Neural cell (in vitro differentiated cells): ENCODE results near the gene ATL1.

Experiments
- RAD21 ChIP-seq: fragments of 450-650 bp; conservative IDR thresholded peaks from 2 replicates; pipeline ENCODE4 v1.6.1; 2014; ENCODE audit warnings: antibody characterized with exemption, mild to moderate bottlenecking, moderate library complexity
- TF ChIP-seq, protein P1 (sequence below): fragments of 450-650 bp; IDR thresholded peaks from 2 replicates; pipeline ENCODE4 v1.5.1; 2014; ENCODE audit warnings: antibody characterized with exemption, mild to moderate bottlenecking, moderate library complexity; ENCODE audit not compliant: poor library complexity, severe bottlenecking

DNA sequence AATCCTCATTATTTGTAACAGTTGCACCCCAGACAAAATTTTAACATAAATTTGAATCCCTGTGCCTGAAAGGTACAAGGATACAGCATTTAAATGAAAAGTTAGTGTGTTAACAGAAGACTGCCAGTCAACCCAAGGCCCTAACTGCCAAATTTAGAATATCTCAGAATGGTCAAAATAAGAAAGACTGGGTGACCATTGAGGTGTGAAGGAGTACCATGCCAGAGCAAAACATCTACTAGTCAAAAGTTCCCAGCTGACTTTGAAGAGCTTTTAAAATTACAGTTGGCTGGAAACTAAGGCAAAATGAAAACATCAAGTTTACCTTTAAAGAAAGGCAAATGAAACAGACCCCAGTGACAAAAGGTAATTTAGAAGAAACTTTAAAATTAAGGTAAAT, 89.7 kb downstream of the ATL1 start:
- TF ChIP-seq RAD21, result no peak
- TF ChIP-seq, protein P1, sequence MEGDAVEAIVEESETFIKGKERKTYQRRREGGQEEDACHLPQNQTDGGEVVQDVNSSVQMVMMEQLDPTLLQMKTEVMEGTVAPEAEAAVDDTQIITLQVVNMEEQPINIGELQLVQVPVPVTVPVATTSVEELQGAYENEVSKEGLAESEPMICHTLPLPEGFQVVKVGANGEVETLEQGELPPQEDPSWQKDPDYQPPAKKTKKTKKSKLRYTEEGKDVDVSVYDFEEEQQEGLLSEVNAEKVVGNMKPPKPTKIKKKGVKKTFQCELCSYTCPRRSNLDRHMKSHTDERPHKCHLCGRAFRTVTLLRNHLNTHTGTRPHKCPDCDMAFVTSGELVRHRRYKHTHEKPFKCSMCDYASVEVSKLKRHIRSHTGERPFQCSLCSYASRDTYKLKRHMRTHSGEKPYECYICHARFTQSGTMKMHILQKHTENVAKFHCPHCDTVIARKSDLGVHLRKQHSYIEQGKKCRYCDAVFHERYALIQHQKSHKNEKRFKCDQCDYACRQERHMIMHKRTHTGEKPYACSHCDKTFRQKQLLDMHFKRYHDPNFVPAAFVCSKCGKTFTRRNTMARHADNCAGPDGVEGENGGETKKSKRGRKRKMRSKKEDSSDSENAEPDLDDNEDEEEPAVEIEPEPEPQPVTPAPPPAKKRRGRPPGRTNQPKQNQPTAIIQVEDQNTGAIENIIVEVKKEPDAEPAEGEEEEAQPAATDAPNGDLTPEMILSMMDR, result no peak
